CD4-positive, alpha-beta memory T cell (primary cell): Measurements from ENCODE around the gene SDC1. TPM values are rescaled to one million over a fixed set of nuclear protein-coding genes. Genes with fewer than 3 reads are reported as not detected.

ENCODE experiments used
- CTCF ChIA-PET: fragments of 350-600 bp; sonication (Branson Sonifier 250); formaldehyde crosslinking; loops from one replicate; lab custom pipeline; 2021; ENCODE audit warnings: inconsistent platforms; ENCODE audit not compliant: partially characterized antibody; lab: Charles Lee
- POLR2A ChIA-PET: fragments of 350-600 bp; sonication (Branson Sonifier 250); formaldehyde crosslinking; loops from one replicate; lab custom pipeline; 2021; ENCODE audit not compliant: partially characterized antibody; lab: Charles Lee
- DNase-seq, 5 donors: peaks; one replicate each; pipeline versions ENCODE4 v3.0.0 to v3.0.0-alpha.2; 2020 to 2022; ENCODE audit warnings: mixed read lengths in 1 of 5
- H3K27ac ChIP-seq: one replicate; pipeline ENCODE4 v1.7.0; 2013; ENCODE audit warnings: low read depth, low read length
- H3K27me3 ChIP-seq: 2 replicates; pipeline ENCODE4 v1.7.0; 2013; ENCODE audit warnings: mild to moderate bottlenecking, low read length, moderate library complexity; ENCODE audit not compliant: insufficient read depth
- H3K36me3 ChIP-seq: 2 replicates; pipeline ENCODE4 v1.7.0; 2013; ENCODE audit warnings: mild to moderate bottlenecking, low read length, moderate library complexity; ENCODE audit not compliant: insufficient read depth
- H3K4me1 ChIP-seq: 2 replicates; pipeline ENCODE4 v1.7.0; 2013; ENCODE audit warnings: mild to moderate bottlenecking, low read length, moderate library complexity; ENCODE audit not compliant: insufficient read depth
- H3K4me3 ChIP-seq, 2 donors: one replicate each; pipeline ENCODE4 v1.7.0; 2013; ENCODE audit warnings: low read length in 2 of 2, mild to moderate bottlenecking in 1 of 2
- H3K9me3 ChIP-seq, 2 donors: one replicate each; pipeline ENCODE4 v1.7.0; 2013; ENCODE audit warnings: low read length in 2 of 2, control low read depth in 1 of 2; ENCODE audit not compliant: control insufficient read depth in 1 of 2
- H3K27ac Mint-ChIP-seq, 7 donors: one replicate each; pipeline ENCODE4 v1.8.0; 2020 to 2021; ENCODE audit warnings: mixed read lengths in 7 of 7, mild to moderate bottlenecking in 6 of 7, inconsistent platforms in 3 of 7, moderate library complexity in 3 of 7
- H3K27me3 Mint-ChIP-seq, 2 donors: one replicate each; pipeline ENCODE4 v1.8.0; 2020 to 2021; ENCODE audit warnings: mixed read lengths in 2 of 2
- H3K36me3 Mint-ChIP-seq, 2 donors: one replicate each; pipeline ENCODE4 v1.8.0; 2020 to 2021; ENCODE audit warnings: mixed read lengths in 2 of 2, inconsistent platforms in 1 of 2, mild to moderate bottlenecking in 1 of 2
- H3K4me1 Mint-ChIP-seq, 4 donors: one replicate each; pipeline ENCODE4 v1.8.0; 2020 to 2021; ENCODE audit warnings: mixed read lengths in 4 of 4, mild to moderate bottlenecking in 1 of 4
- H3K4me3 Mint-ChIP-seq, 8 donors: one replicate each; pipeline ENCODE4 v1.8.0; 2020 to 2021; ENCODE audit warnings: mixed read lengths in 8 of 8, mild to moderate bottlenecking in 7 of 8, moderate library complexity in 6 of 8, inconsistent platforms in 3 of 8
- H3K9me3 Mint-ChIP-seq, 8 donors: one replicate each; pipeline ENCODE4 v1.8.0; 2020 to 2021; ENCODE audit warnings: mixed read lengths in 8 of 8, mild to moderate bottlenecking in 5 of 8, inconsistent platforms in 3 of 8, moderate library complexity in 1 of 8
- intact Hi-C: fragments of 100-400 bp; cut with micrococcal nuclease; formaldehyde crosslinking; loops from one replicate; pipeline ENCODE4 v1.15.1; 2023
- polyA plus RNA-seq, 2 donors: library from polyadenylated mRNA; unstranded; fragments of 300-500 nt; fragmentation: Illumina TruSeq; gene quantifications; one replicate each; pipeline ENCODE4 v1.2.3, GENCODE V29; 2021
- total RNA-seq, 2 experiments: library from RNA; stranded (reverse); gene quantifications; one replicate each; pipeline ENCODE4 v1.2.3, GENCODE V29; 2021

SDC1 gene
- total and polyA plus RNA-seq, 4 experiments from 2014 or later, result 0.09 TPM; not detected in 3

DNA sequence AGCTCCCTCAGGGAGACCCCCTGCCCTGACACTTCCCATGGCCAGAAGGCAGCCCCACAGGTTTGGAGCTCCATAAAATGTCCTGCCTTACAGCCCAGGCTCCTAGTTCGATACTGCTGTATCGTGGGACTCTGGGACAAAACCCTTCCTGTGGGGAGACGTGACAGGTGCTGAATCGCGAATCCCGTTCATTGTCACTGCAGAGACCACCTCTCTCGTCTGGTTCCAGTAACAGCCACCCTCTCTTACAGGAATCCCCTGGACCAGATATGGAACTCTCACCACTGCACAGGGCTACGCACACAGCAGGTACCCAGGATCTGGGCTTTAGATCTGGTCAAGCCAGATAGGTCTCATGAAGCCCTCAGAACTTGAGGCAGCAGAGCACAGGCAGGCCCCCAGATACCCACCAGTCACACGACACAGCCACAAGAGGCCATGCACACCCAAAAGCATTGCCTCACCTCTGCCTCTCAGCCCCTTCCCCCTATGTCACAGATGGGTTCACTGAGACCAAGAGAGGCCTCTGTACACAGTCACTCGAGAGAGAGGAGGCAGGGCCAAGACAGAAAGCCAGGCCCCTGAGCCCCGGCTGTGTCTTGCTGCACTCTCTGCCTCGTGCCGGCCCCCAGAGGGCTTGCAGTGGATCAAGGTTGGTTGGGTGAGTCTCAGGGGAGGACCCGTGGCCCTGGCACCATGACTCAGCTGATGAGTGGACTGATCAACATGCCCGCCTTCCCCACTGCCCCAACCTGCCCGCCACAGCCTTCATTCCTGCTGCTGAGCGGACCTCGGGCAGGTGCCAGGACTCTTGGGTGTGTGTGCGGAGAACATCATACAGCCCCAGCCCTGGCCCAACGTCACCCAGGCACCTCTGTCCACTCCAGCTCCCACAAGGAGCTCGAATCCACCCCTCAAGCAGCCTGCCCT, 7.6 kb downstream of the SDC1 start:
- peaks cover 17 to 31% of the 10 kb centered on the region in 2 donors for H3K27me3 Mint-ChIP-seq
- Histone ChIP-seq H3K27ac (no peak overlapping the region), H3K36me3 (no peaks in the 10 kb centered on the region), H3K27me3 (peaks cover 7% of the 10 kb centered on the region), H3K4me3 (no peak overlapping the region), H3K9me3 (no peaks in the 10 kb centered on the region), H3K4me1 (no peaks in the 10 kb centered on the region)
- ChIA-PET POLR2A (no interaction called here), CTCF (no interaction called here)
- H3K36me3 Mint-ChIP-seq, result no peaks in the 10 kb centered on the region
- H3K27ac Mint-ChIP-seq, result no peak overlapping the region
- peaks cover 0 to 6% (median 2%) of the 10 kb centered on the region in 4 donors for H3K4me1 Mint-ChIP-seq
- H3K4me3 Mint-ChIP-seq, result no peak overlapping the region
- DNase-seq, result no peak
- intact Hi-C loops, result no loop called here
- H3K9me3 Mint-ChIP-seq, result peaks cover 0 to 2% (median 0%) of the 10 kb centered on the region in 8 donors

DNA sequence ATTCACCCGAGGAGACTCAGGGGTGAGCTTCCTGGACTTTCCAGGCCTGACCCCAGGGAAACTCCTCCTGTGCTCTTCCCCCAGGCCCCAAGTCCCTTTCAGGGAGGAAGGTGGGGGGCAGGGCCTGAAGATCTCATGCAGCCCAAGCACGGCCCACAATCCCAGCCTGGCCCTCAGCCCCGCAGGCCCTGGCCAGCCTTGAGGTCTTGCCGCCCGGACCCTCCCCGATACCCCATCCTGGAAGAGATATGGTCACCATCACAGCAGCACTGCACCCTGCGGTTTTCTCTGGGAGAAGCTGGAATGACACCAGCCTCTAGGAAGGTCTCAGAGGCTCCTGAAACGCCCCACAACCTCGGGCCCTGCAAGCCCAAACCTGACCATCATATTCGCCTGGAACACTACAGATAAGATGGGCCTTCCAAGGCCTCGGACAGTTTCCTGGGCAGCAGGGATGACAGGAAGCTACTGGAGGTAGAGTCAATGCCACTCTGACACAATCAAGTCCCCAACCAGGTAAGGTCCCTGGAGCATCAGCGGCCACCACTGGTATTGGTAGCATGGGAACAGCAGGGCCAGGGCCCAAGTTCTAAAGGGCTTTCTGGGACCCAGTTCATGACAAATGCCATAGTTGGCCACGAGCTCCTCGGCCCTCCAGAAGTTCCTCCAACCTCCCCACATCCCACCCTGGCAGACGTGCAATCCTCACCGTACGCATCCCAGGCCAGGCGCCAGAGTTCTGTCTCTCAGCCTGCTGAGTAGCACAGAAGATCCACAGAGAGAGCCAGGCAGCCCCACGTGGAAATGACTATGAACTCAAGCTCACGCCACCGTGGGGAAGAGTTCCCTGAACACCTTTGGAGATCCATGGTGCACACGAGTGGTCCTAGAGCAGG, 8.6 kb downstream of the SDC1 start:
- no peak overlapping the region for H3K27ac Mint-ChIP-seq
- intact Hi-C loops, result no loop called here
- no peak overlapping the region for H3K27ac ChIP-seq

DNA sequence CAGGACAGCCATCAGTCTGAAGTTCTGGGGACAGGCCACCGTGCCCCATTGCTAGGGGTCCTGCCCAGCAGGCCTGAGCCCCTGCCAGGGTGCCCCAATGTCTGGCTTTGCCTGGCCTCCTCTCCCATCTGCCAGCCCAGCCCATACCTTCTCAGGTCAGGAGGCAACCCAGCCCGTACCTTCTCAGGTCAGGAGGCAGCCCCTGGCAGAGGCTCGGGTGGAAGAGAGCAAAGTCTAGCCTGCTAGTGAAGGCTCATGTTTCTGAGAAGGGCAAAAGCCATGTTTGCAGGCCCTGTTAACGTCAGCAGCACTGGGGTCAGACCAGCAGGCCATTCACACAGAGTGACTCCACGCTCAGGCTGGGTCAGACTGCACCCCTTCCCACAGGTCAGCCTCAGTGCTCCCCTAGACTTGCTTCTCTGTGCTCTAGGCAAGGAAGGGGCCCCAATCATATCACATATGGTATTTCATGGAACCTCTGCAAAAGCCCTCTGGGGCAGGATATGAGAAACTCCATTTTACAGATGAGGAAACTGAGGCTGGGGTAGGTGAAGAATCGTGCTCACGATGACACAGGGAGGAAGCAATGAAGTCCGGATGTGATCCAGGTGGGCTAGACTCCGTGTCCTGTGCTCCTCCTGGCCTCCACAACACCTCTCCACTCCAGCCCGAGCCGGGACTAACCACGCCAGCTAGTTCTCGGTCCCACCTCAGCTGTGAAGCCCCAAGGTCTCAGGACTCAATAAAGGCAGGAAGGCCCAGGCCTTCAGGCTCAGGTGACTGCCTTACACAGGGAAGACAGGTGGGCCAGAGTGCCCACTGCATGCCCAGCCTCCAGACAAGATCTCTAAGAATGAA, 9.5 kb downstream of the SDC1 start:
- POLR2A ChIA-PET, result no interaction called here

More for the DNA sequence above, 8.6 kb downstream of the SDC1 start:
- ChIA-PET CTCF (no interaction called here), POLR2A (no interaction called here)
- no peak overlapping the region for H3K4me3 ChIP-seq
- H3K36me3 ChIP-seq, result no peaks in the 10 kb centered on the region
- H3K9me3 ChIP-seq, result no peaks in the 10 kb centered on the region
- Mint-ChIP-seq H3K9me3 (peaks cover 0 to 2% (median 0%) of the 10 kb centered on the region in 8 donors), H3K27me3 (peaks cover 11 to 23% of the 10 kb centered on the region in 2 donors), H3K4me3 (no peak overlapping the region), H3K36me3 (no peaks in the 10 kb centered on the region), H3K4me1 (peaks cover 0 to 2% (median 0%) of the 10 kb centered on the region in 4 donors)
- DNase-seq, result no peak
- no peaks in the 10 kb centered on the region for H3K4me1 ChIP-seq
- no peaks in the 10 kb centered on the region for H3K27me3 ChIP-seq

DNA sequence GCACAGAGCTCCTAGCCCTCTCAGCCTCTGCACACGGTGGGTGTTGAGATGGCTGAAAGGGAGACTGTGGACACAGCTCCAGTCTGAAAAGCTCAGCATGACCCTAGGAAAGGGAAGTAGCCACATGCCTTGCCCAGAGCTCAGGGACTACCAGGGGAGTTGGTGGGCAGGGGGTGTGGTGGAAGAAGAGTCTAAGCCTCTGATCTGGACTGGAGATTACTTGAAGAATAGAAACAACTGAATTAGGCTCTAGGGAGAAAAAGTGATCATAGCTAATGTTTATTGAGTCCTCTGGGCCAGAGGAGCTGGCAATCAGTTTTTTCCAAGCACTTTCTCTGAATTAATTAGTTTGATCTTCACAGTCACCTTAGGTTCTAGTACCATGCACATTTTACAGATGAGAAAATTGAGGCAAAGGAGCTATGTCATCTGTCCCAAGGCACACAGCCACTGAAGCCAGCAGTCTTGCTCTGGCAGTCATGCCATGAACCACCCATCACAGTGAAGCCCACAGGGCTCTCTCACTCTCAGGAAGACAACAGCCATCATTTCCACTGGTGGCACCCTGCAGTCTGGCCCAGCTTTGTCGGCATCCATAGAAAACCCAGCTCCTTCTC, 10.3 kb downstream of the SDC1 start:
- ChIA-PET POLR2A (no interaction called here), CTCF (no interaction called here)
- peaks cover 0 to 2% (median 0%) of the 10 kb centered on the region in 4 donors for H3K4me1 Mint-ChIP-seq
- no peak overlapping the region for H3K4me3 ChIP-seq
- H3K4me1 ChIP-seq, result no peaks in the 10 kb centered on the region
- H3K27me3 ChIP-seq, result no peaks in the 10 kb centered on the region
- no peak for DNase-seq
- peaks cover 3 to 12% of the 10 kb centered on the region in 2 donors for H3K27me3 Mint-ChIP-seq
- no peak overlapping the region for H3K27ac ChIP-seq
- H3K9me3 Mint-ChIP-seq, result peaks cover 0 to 2% (median 0%) of the 10 kb centered on the region in 8 donors
- no peaks in the 10 kb centered on the region for H3K36me3 Mint-ChIP-seq
- H3K9me3 ChIP-seq, result no peaks in the 10 kb centered on the region
- H3K36me3 ChIP-seq, result no peaks in the 10 kb centered on the region
- intact Hi-C loops, result no loop called here
- H3K27ac Mint-ChIP-seq, result no peak overlapping the region
- H3K4me3 Mint-ChIP-seq, result no peak overlapping the region

More for the DNA sequence above, 9.5 kb downstream of the SDC1 start:
- H3K36me3 ChIP-seq, result no peaks in the 10 kb centered on the region
- no peak overlapping the region for H3K27ac ChIP-seq
- peaks cover 0 to 2% (median 0%) of the 10 kb centered on the region in 4 donors for H3K4me1 Mint-ChIP-seq
- intact Hi-C loops, result no loop called here
- H3K27me3 ChIP-seq, result no peaks in the 10 kb centered on the region
- H3K36me3 Mint-ChIP-seq, result no peaks in the 10 kb centered on the region
- DNase-seq, result no peak
- no peaks in the 10 kb centered on the region for H3K9me3 ChIP-seq
- no peak overlapping the region for H3K27ac Mint-ChIP-seq
- CTCF ChIA-PET, result no interaction called here
- no peak overlapping the region for H3K4me3 Mint-ChIP-seq
- H3K27me3 Mint-ChIP-seq, result peaks cover 9 to 17% of the 10 kb centered on the region in 2 donors
- H3K9me3 Mint-ChIP-seq, result peaks cover 0 to 2% (median 0%) of the 10 kb centered on the region in 8 donors
- H3K4me1 ChIP-seq, result no peaks in the 10 kb centered on the region
- H3K4me3 ChIP-seq, result no peak overlapping the region

DNA sequence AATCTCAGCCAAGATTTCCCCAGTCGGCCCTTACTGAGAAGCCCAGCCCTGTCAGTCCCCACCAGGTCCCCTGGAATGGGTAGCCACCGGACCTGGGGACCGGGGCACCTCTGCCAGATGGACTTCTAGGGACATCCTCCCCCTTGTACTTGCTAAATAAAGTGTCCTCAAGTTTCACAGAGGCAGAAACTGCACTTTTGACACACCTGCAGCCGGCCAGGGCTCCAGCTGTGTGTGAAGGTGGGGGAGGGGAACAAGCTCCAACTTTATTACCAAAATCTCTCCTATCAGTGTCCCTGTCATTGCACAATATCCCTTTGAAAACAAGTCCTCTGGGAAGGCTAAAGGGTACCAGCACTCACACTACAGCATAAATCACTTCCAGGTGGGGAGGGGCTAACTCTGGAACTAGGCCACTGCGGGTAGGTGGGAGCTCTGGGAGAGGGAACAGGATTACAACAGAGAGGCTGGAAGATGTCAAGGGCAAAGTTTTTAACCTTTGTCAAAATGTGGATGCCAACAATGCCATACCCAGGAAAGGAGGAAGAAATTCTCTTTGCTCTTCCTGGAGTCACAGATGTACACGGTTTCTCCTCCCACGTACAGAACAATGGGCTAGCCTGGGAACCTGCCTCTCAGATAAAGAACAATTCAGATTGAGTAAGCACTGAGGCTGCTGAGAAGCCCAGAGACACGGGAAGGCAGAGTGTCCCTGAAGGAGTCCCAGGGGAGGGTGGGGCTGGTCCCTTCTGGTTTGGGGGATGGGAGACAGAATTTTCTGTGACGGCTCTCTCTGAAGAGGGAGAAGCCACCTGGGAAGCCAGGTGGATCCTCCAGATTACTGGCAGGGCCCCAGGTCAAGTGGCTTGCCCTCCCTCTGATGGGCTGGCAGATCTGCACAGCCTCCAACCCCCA, 11.0 kb downstream of the SDC1 start:
- intact Hi-C loops, result no loop called here
- H3K36me3 Mint-ChIP-seq, result no peaks in the 10 kb centered on the region
- POLR2A ChIA-PET, result no interaction called here
- H3K27ac Mint-ChIP-seq, result no peak overlapping the region
- Histone ChIP-seq H3K27ac (no peak overlapping the region), H3K4me1 (no peaks in the 10 kb centered on the region), H3K36me3 (no peaks in the 10 kb centered on the region), H3K27me3 (no peaks in the 10 kb centered on the region), H3K4me3 (no peak overlapping the region), H3K9me3 (no peaks in the 10 kb centered on the region)
- CTCF ChIA-PET, result no interaction called here
- peaks cover 0 to 2% (median 0%) of the 10 kb centered on the region in 8 donors for H3K9me3 Mint-ChIP-seq
- H3K4me1 Mint-ChIP-seq, result peaks cover 0 to 2% (median 0%) of the 10 kb centered on the region in 4 donors
- peaks cover 3 to 12% of the 10 kb centered on the region in 2 donors for H3K27me3 Mint-ChIP-seq
- DNase-seq, result no peak
- no peak overlapping the region for H3K4me3 Mint-ChIP-seq
